Neural cell (in vitro differentiated cells): ENCODE results near the gene ARHGEF1. TPM values are rescaled to one million over a fixed set of nuclear protein-coding genes. Genes with fewer than 3 reads are reported as not detected.

Experiments
- H2AFZ ChIP-seq: fragments of 200-600, 300-800 bp; sonication (generic), shearing (Covaris generic); 2 replicates; pipeline ENCODE4 v1.6.0; 2014; ENCODE audit warnings: low read depth, mild to moderate bottlenecking, antibody characterized with exemption, low read length, moderate library complexity
- H3F3A ChIP-seq: fragments of 200-600 bp; shearing (Covaris generic); 2 replicates; pipeline ENCODE4 v1.6.1; 2016; ENCODE audit warnings: mild to moderate bottlenecking, moderate library complexity, mixed read lengths, antibody characterized with exemption, low read length; ENCODE audit not compliant: insufficient read depth, poor library complexity, severe bottlenecking
- H3K27ac ChIP-seq: fragments of 200-600, 300-800 bp; sonication (generic), shearing (Covaris generic); 2 replicates; pipeline ENCODE4 v1.5.1; 2014; ENCODE audit warnings: mild to moderate bottlenecking, low read length, moderate library complexity
- H3K27me3 ChIP-seq: fragments of 300-800, 200-600 bp; sonication (generic), shearing (Covaris generic); 2 replicates; pipeline ENCODE4 v1.6.0; 2014; ENCODE audit warnings: mild to moderate bottlenecking, low read depth, low read length, moderate library complexity; ENCODE audit not compliant: insufficient read depth
- H3K36me3 ChIP-seq: fragments of 300-800, 200-600 bp; sonication (generic), shearing (Covaris generic); 2 replicates; pipeline ENCODE4 v1.5.1; 2014; ENCODE audit warnings: mild to moderate bottlenecking, antibody characterized with exemption, low read length, moderate library complexity; ENCODE audit not compliant: insufficient read depth
- H3K4me2 ChIP-seq: fragments of 300-800, 200-600 bp; sonication (generic), shearing (Covaris generic); 2 replicates; pipeline ENCODE4 v1.6.0; 2014; ENCODE audit warnings: mild to moderate bottlenecking, low read length
- H3K4me3 ChIP-seq: fragments of 300-800, 200-600 bp; sonication (generic), shearing (Covaris generic); 2 replicates; pipeline ENCODE4 v1.5.1; 2014; ENCODE audit warnings: mild to moderate bottlenecking, low read length, moderate library complexity
- H3K79me2 ChIP-seq: fragments of 200-600 bp; shearing (Covaris generic); replicated peaks from 2 replicates; pipeline ENCODE4 v1.6.0; 2014; ENCODE audit warnings: mild to moderate bottlenecking, low read length, moderate library complexity; ENCODE audit not compliant: insufficient read depth
- H3K9ac ChIP-seq: fragments of 300-800, 200-600 bp; sonication (generic), shearing (Covaris generic); 2 replicates; pipeline ENCODE4 v1.6.1; 2016; ENCODE audit warnings: mild to moderate bottlenecking, low read length, mixed read lengths
- H3K9me2 ChIP-seq: fragments of 200-600 bp; shearing (Covaris generic); 2 replicates; pipeline ENCODE4 v1.6.1; 2016; ENCODE audit warnings: mild to moderate bottlenecking, low read length, mixed read lengths; ENCODE audit not compliant: insufficient read depth
- H3K9me3 ChIP-seq: fragments of 200-600, 300-800 bp; sonication (generic), shearing (Covaris generic); 2 replicates; pipeline ENCODE4 v1.6.1; 2016; ENCODE audit warnings: mild to moderate bottlenecking, mixed run types, low read length, moderate library complexity, mixed read lengths
- H4K20me1 ChIP-seq: fragments of 200-600 bp; shearing (Covaris generic); 2 replicates; pipeline ENCODE4 v1.6.1; 2016; ENCODE audit warnings: mild to moderate bottlenecking, mixed run types; ENCODE audit not compliant: insufficient read depth
- EP300 ChIP-seq: fragments of 450-650 bp; conservative IDR thresholded peaks from 2 replicates; pipeline ENCODE4 v1.6.1; 2014; ENCODE audit warnings: antibody characterized with exemption, mild to moderate bottlenecking, moderate library complexity; ENCODE audit not compliant: poor library complexity, severe bottlenecking
- EZH2 ChIP-seq: fragments of 200-600, 300-800 bp; shearing (Covaris generic), sonication (generic); IDR thresholded peaks from 2 replicates; pipeline ENCODE4 v1.6.1; 2014; ENCODE audit warnings: antibody characterized with exemption, low read length, borderline replicate concordance, mild to moderate bottlenecking; ENCODE audit not compliant: insufficient read depth, poor library complexity, severe bottlenecking
- MXI1 ChIP-seq: fragments of 450-650 bp; conservative IDR thresholded peaks from 2 replicates; pipeline ENCODE4 v1.6.1; 2014; ENCODE audit warnings: antibody characterized with exemption, mild to moderate bottlenecking; ENCODE audit not compliant: poor library complexity, severe bottlenecking
- POLR2AphosphoS5 ChIP-seq: IDR thresholded peaks from 2 replicates; pipeline ENCODE4 v1.6.1; 2012
- RAD21 ChIP-seq: fragments of 450-650 bp; conservative IDR thresholded peaks from 2 replicates; pipeline ENCODE4 v1.6.1; 2014; ENCODE audit warnings: antibody characterized with exemption, mild to moderate bottlenecking, moderate library complexity
- SMC3 ChIP-seq: fragments of 450-650 bp; conservative IDR thresholded peaks from 2 replicates; pipeline ENCODE4 v1.6.1; 2014; ENCODE audit warnings: antibody characterized with exemption, mild to moderate bottlenecking, moderate library complexity; ENCODE audit not compliant: poor library complexity
- TAF1 ChIP-seq: IDR thresholded peaks from 2 replicates; pipeline ENCODE4 v1.6.1; 2012; ENCODE audit warnings: low read depth
- polyA plus RNA-seq: library from polyadenylated mRNA; depleted of rRNA; stranded (reverse); fragments of >200 nt; gene quantifications from 2 replicates; pipeline ENCODE4 v1.2.3, GENCODE V29; 2014
- TF ChIP-seq, protein P1 (sequence below): fragments of 450-650 bp; IDR thresholded peaks from 2 replicates; pipeline ENCODE4 v1.5.1; 2014; ENCODE audit warnings: antibody characterized with exemption, mild to moderate bottlenecking, moderate library complexity; ENCODE audit not compliant: poor library complexity, severe bottlenecking
- TF ChIP-seq, protein P2 (sequence below): IDR thresholded peaks from 2 replicates; pipeline ENCODE4 v1.6.1; 2012; ENCODE audit warnings: borderline replicate concordance

Gene ARHGEF1
- polyA plus RNA-seq, 1 donor from 2014 or later = 12.0 TPM

- H3K9me3 ChIP-seq = no peaks in the 10 kb centered on the region
- peak overlapping the region; percentile 84 for H3K4me2 ChIP-seq
- no peaks in the 10 kb centered on the region for H3K27me3 ChIP-seq
- H4K20me1 ChIP-seq = no peaks in the 10 kb centered on the region
- no peaks in the 10 kb centered on the region for H3K9me2 ChIP-seq
- no peak overlapping the region for H2AFZ ChIP-seq
- peaks cover 4% of the 10 kb centered on the region for H3K36me3 ChIP-seq
- peak overlapping the region; percentile 95 for H3K4me3 ChIP-seq
- H3K27ac ChIP-seq = peak overlapping the region; percentile 98
- peaks cover 32% of the 10 kb centered on the region for H3K79me2 ChIP-seq
- TF ChIP-seq POLR2AphosphoS5 (no peak), SMC3 (no peak), EZH2 (no peak), EP300 (no peak)
- peak overlapping the region; percentile 89 for H3K9ac ChIP-seq
- peaks cover 2% of the 10 kb centered on the region for H3F3A ChIP-seq
These were observed 21.7 kb upstream of the ARHGEF1 start for GRCh38 chr19:41861116-41861768.

- peak overlapping the region; percentile 95 for H3K4me3 ChIP-seq
- peaks cover 32% of the 10 kb centered on the region for H3K79me2 ChIP-seq
- peak overlapping the region; percentile 84 for H3K4me2 ChIP-seq
- no peaks in the 10 kb centered on the region for H3K27me3 ChIP-seq
- peaks cover 2% of the 10 kb centered on the region for H3F3A ChIP-seq
- no peaks in the 10 kb centered on the region for H4K20me1 ChIP-seq
- no peak overlapping the region for H3K9ac ChIP-seq
- no peak overlapping the region for H2AFZ ChIP-seq
- no peak overlapping the region for H3K27ac ChIP-seq
- H3K36me3 ChIP-seq = peaks cover 4% of the 10 kb centered on the region
- no peaks in the 10 kb centered on the region for H3K9me2 ChIP-seq
- TF ChIP-seq EP300 (no peak), EZH2 (no peak), TAF1 (no peak), MXI1 (no peak), SMC3 (no peak), RAD21 (no peak), POLR2AphosphoS5 (no peak)
- TF ChIP-seq, protein P1, sequence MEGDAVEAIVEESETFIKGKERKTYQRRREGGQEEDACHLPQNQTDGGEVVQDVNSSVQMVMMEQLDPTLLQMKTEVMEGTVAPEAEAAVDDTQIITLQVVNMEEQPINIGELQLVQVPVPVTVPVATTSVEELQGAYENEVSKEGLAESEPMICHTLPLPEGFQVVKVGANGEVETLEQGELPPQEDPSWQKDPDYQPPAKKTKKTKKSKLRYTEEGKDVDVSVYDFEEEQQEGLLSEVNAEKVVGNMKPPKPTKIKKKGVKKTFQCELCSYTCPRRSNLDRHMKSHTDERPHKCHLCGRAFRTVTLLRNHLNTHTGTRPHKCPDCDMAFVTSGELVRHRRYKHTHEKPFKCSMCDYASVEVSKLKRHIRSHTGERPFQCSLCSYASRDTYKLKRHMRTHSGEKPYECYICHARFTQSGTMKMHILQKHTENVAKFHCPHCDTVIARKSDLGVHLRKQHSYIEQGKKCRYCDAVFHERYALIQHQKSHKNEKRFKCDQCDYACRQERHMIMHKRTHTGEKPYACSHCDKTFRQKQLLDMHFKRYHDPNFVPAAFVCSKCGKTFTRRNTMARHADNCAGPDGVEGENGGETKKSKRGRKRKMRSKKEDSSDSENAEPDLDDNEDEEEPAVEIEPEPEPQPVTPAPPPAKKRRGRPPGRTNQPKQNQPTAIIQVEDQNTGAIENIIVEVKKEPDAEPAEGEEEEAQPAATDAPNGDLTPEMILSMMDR = no peak
- TF ChIP-seq, protein P2, sequence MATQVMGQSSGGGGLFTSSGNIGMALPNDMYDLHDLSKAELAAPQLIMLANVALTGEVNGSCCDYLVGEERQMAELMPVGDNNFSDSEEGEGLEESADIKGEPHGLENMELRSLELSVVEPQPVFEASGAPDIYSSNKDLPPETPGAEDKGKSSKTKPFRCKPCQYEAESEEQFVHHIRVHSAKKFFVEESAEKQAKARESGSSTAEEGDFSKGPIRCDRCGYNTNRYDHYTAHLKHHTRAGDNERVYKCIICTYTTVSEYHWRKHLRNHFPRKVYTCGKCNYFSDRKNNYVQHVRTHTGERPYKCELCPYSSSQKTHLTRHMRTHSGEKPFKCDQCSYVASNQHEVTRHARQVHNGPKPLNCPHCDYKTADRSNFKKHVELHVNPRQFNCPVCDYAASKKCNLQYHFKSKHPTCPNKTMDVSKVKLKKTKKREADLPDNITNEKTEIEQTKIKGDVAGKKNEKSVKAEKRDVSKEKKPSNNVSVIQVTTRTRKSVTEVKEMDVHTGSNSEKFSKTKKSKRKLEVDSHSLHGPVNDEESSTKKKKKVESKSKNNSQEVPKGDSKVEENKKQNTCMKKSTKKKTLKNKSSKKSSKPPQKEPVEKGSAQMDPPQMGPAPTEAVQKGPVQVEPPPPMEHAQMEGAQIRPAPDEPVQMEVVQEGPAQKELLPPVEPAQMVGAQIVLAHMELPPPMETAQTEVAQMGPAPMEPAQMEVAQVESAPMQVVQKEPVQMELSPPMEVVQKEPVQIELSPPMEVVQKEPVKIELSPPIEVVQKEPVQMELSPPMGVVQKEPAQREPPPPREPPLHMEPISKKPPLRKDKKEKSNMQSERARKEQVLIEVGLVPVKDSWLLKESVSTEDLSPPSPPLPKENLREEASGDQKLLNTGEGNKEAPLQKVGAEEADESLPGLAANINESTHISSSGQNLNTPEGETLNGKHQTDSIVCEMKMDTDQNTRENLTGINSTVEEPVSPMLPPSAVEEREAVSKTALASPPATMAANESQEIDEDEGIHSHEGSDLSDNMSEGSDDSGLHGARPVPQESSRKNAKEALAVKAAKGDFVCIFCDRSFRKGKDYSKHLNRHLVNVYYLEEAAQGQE = no peak
- H3K9me3 ChIP-seq = no peaks in the 10 kb centered on the region
These were observed 21.1 kb upstream of the ARHGEF1 start for GRCh38 chr19:41861846-41862245.
